ENCODE measurements around the gene TRAPPC12. TPM values are rescaled to one million over a fixed set of nuclear protein-coding genes. Genes with fewer than 3 reads are reported as not detected.

TRAPPC12 gene
- total RNA-seq, 1 experiment from 2014 or later = 86.0 TPM

DNA sequence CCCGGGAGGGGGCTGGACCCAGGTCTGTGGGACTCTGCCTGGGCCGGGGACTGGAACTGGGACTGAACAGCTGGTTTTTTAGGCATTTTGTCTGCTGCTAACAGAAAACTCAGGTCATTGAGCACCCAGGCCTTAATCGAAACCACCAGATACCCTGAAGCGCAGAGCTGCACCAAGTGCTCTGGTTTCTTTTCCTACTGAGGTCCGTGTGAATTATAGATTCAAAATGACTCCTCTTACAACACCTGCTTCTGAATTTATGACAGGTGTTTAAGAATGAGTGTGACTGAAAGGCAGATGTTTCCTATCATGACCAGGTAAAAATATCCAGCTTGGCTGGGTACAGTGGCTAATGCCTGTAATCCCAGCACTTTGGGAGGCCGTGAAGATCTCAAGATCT, 47.8 kb downstream of the TRAPPC12 start:
- Histone ChIP-seq H2BK15ac (ENCODE audit: low read depth, low read length) (no peak overlapping the region), H3K56ac (ENCODE audit: insufficient read length, low read depth, low read length) (no peak overlapping the region), H3K9ac (ENCODE audit: extremely low read depth, insufficient read length, low read length) (no peak overlapping the region), H2BK20ac (ENCODE audit: low read depth, low read length, poor library complexity, severe bottlenecking) (no peak overlapping the region), H3K4me1 (ENCODE audit: insufficient read depth, low read length) (no peaks in the 10 kb centered on the region), H3K4ac (ENCODE audit: low read depth, low read length) (no peak overlapping the region), H3T11ph (ENCODE audit: low read length) (no peak overlapping the region), H3K27me3 (ENCODE audit: insufficient read depth, low read length) (no peaks in the 10 kb centered on the region), H3K23ac (ENCODE audit: insufficient read length, low read depth, low read length) (no peak overlapping the region), H2BK120ac (ENCODE audit: low read depth, low read length, poor library complexity, severe bottlenecking) (no peak overlapping the region), H3K23me2 (ENCODE audit: insufficient read length, low read depth, low read length, poor library complexity, severe bottlenecking) (no peaks in the 10 kb centered on the region), H4K20me1 (ENCODE audit: control insufficient read depth, insufficient read depth, insufficient read length) (no peaks in the 10 kb centered on the region), H3K27ac (ENCODE audit: insufficient read length, low read depth, low read length) (no peak overlapping the region), H2BK5ac (ENCODE audit: insufficient read length, low read length) (no peak overlapping the region), H4K5ac (ENCODE audit: insufficient read length, low read depth, low read length) (no peak overlapping the region), H3K18ac (ENCODE audit: insufficient read length, low read depth, low read length) (no peak overlapping the region), H3K14ac (ENCODE audit: insufficient read depth, low read length) (no peak overlapping the region), H3K79me2 (ENCODE audit: insufficient read depth, low read length) (no peaks in the 10 kb centered on the region), H2AK5ac (ENCODE audit: insufficient read length, low read length) (no peak overlapping the region), H3K4me2 (ENCODE audit: insufficient read depth, insufficient read length, low read length) (no peak overlapping the region), H2AFZ (ENCODE audit: low read length) (no peak overlapping the region), H3K9me3 (ENCODE audit: control insufficient read depth, low read depth, low read length) (no peaks in the 10 kb centered on the region), H3K79me1 (ENCODE audit: insufficient read depth, low read depth, low read length, poor library complexity, severe bottlenecking) (no peaks in the 10 kb centered on the region), H4K8ac (replicated peaks; ENCODE audit: insufficient read length, low read depth, low read length) (no peak overlapping the region), H4K91ac (ENCODE audit: insufficient read length, low read depth, low read length) (no peak overlapping the region), H2BK12ac (ENCODE audit: insufficient read length, low read depth, low read length) (no peak overlapping the region)
- TF ChIP-seq, protein P1, sequence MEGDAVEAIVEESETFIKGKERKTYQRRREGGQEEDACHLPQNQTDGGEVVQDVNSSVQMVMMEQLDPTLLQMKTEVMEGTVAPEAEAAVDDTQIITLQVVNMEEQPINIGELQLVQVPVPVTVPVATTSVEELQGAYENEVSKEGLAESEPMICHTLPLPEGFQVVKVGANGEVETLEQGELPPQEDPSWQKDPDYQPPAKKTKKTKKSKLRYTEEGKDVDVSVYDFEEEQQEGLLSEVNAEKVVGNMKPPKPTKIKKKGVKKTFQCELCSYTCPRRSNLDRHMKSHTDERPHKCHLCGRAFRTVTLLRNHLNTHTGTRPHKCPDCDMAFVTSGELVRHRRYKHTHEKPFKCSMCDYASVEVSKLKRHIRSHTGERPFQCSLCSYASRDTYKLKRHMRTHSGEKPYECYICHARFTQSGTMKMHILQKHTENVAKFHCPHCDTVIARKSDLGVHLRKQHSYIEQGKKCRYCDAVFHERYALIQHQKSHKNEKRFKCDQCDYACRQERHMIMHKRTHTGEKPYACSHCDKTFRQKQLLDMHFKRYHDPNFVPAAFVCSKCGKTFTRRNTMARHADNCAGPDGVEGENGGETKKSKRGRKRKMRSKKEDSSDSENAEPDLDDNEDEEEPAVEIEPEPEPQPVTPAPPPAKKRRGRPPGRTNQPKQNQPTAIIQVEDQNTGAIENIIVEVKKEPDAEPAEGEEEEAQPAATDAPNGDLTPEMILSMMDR (conservative IDR thresholded peaks at IDR 0.05) = no peak
- no peak for DNase-seq
- Mint-ChIP-seq H3K36me3 (ENCODE audit: insufficient read depth in 1 of 3, low read depth in 3 of 3) (peaks cover 15 to 48% (median 35%) of the 10 kb centered on the region in 3 experiments; a peak in 6 of 7 replicates), H3K9me3 (no peaks in the 10 kb centered on the region), H3K27ac (no peak overlapping the region; a peak in 1 of 7 replicates), H3K4me1 (no peaks in the 10 kb centered on the region; a peak in 1 of 4 replicates), H3K4me3 (no peak overlapping the region), H3K27me3 (ENCODE audit: low read depth) (no peaks in the 10 kb centered on the region)
- WGBS (ENCODE audit: extremely low coverage, insufficient read length, low lambda C conversion rate) = no CpG with 5 or more reads among the region's 6 CpGs

Measured in H9 (cell line).